GM18907 (cell line): Measurements from ENCODE around the gene FAM24B.

Source experiments
- ATAC-seq: cut with Tn5 transposase; IDR thresholded peaks from one replicate; pipeline ENCODE4 v1.9.1; 2021; ENCODE audit warnings: mild to moderate bottlenecking, moderate library complexity; ENCODE audit not compliant: unreplicated experiment

FAM24B gene

DNA sequence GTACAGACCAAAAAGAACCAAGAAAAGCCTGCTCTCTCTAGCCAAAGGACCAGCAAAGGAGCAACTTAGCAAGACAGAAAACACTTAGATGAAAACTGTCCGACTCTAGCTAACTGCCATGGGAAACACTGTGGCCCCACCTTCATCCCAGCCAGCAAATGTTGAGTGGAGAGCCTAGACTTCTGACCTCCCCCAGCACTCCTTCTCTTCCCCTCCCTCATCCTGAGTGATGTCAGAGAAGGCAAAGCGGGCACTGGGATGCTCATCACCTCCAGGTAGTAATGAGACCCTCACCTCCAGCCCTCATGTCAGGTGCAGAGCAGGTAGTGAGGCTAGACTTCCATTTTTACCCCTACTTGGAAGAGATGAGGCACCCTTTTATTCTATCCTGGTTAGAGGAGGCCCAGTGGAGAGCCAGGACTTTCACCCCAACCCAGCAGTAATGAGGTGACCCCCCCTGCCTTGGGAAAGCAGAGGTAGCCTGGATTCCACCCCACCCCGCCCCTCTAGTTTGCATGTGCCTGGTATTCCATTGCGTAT, 50.6 kb downstream of the FAM24B start:
- no peak for ATAC-seq

DNA sequence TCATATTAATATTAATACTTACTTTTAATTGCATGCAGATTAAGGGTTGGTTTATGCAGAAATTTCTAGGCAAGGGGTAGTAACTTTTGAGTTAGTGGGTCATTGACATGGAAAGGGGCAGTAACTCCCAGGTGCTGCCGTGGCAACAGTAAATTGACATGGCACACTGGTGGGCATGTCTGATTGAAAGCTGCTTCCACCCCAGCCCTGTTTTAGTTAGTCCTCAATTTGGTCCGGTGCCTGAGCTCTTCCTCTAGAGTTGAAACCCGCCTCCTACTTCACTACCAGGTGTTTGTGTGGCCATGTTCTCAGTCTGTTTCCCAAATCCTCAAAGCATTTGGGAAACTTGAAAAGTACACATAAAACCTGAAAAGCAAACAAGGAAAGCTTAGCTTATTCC, 52.1 kb downstream of the FAM24B start:
- no peak for ATAC-seq

DNA sequence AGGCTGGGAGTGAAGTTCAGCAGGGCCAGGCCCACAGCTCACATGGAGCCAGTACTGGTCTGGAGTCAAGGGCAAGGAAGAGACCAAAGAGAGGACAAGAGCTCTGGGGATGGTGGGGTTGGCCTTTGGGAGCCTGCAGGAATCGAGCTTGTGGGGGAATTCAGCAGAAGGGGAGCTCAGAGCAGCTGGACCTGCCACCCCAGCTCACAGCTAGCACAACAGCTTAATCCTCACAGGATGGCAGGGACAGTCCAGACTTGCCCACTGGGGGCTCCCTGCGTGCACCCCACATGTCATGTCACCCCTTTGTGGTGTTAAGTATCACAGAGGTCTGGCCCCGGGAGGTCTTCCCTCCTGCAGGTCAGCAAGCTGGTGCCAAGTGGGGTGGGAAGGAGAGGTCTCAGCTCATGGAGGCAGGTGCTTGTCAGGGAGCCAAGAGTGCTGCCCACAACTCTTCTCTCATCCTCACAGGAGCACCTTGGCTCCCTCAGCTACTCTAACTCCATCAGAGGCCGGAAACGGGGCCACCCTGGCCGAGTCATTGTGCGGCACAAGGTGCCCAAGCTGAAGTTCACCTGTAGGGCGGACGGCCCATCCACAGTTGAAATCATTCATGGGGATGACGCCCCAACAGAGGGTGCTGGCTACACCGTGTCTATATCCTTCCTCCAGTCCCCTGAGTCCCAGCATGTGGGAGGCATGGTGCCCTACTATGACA, 56.2 kb downstream of the FAM24B start:
- ATAC-seq: no peak

DNA sequence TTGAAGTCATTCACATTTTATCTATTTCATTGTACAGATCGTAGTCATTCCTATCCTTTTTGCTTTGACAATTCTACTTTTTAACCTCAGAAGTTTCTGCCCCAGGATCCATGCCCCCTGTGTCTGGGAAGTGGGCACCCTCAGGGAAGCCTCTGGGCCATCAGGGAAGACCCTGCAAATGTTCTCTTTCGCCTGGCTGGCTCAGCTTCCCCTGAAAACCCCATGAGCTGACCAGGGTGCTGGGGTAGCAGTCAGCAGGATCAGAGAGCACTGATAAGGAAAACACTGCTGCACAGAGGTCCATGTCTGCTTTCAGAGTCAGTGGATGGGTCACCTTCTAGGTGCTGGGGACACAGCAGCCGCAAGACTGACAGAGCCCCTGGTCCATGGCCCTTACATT, 57.6 kb downstream of the FAM24B start:
- ATAC-seq: no peak

DNA sequence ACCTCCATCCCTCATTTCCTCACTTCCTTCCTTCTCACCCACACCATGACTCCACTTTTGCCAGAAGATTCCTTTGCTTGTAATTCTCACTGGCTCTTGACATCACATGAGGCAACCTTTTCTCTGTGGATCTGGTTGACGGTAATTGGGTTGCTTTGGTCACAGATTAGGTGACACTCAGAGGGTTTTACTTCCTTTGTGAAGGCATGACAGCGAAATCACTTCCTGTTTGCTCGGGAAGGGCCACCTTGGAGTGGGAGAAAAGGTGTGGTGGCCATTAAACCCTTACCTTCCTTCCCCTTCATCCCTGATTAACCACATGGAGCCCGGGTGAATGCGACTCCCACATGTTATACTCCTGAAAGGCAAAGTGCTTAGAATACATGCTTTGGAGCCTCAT, 63.9 kb downstream of the FAM24B start:
- ATAC-seq: no peak

DNA sequence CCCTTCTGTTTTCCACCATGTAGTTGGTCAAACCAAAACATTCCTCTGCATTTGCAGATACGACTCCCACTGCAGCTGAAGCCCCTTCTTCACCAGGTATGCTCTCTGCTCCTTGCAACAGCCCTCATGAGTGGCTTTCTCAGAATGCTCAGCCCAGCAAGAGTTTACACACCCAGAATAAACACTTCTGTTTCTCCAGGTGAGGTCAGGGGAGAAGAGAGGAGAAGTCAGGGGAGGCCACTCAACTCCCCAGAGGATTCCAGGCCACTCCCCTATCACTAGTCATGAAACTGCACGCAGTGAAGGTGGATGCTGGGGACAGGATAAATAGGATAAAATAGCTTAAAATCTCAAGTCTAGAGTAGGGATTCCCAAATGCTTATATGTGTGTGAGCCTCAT, 64.9 kb downstream of the FAM24B start:
- no peak for ATAC-seq

DNA sequence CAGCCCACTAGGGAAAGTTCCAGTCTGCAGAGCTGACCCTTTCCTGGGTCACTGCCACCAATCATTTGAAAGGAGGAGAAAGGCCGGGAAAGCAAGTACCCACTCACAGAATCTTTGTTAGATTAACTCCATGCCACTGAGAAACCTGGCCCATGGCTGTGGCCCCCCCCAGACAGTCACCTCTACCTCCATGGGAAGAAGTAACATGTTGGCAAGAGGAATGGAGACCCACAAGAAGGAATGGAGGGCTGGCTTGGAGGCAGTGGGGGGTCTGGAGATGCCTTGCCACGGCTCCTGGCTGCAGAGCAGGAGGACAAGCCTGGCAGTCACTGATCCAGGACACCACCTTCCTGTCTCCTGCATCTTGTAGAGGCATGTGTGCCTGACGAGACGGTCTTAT, 66.6 kb downstream of the FAM24B start:
- ATAC-seq: no peak

DNA sequence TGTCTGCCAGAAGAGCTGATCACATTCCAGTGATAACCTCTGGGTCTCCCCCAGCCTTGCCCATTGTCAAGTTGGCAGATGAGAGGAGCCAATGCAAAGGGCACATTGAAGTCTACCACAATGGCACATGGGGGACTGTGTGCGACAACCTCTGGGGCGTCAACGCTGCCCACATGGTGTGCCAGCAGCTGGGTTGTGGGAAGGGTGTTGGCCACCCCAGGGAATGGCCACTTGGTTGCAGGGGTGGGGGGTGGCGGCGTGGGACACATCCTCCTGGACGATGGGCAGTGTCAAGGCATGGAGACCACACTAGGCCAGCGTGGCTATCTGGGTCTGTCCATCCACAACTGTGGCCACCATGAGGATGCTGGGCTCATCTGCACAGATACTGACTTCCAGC, 77.1 kb downstream of the FAM24B start:
- ATAC-seq: no peak
